GM12872 (cell line): ENCODE data around the gene CDKL2.

Experiments used
- CTCF ChIP-seq: IDR thresholded peaks from 3 replicates; pipeline ENCODE4 v1.5.1; 2011; ENCODE audit warnings: low read depth, mild to moderate bottlenecking, low read length, moderate library complexity; ENCODE audit not compliant: insufficient read depth

Gene CDKL2

DNA sequence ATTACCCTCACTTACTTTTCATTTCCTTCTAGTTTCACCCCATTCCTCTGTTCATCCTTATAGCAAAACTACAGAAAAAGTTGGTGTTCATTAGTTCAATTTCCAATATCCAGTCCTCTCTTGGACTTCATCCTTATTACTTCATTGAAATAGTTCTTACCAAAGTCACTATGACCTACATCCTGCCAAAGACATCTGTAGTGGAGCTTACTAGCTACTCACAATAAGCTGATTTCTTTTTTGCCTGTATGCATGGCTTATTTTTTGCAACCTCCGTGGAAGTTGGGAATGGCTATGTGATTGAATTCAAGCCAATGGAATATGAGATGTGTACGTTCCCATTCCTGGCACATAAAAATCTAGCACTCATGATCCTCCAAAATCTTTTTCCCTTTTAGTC is 4.6 kb upstream of the CDKL2 start:
- no peak for TF ChIP-seq CTCF

GRCh38 chr4:75634281-75634680 is 4.0 kb upstream of the CDKL2 start:
- no peak for TF ChIP-seq CTCF

- no peak for TF ChIP-seq CTCF
These were observed 3.5 kb upstream of the CDKL2 start for GRCh38 chr4:75633846-75634245.

DNA sequence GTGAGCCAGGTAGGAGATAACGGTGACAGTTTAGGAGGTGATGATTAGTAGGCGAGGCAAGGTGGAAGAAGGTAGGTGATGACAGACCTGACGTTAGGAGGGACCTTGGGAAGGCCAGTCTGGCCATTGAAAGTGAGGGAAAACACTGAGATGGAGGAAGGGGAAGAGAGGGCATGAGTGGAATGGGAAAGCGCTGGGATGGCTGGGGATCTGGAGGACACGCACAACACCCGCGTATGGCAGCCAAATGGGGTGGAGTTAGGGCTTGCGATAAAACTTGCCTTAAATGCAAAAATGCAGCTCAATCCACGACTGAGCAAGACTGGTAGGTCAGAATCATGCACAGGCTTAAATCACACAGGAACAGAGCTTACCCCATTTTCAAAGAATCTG is 605 bp upstream of the CDKL2 start:
- no peak for TF ChIP-seq CTCF

GRCh38 chr4:75629239-75629638 is 1.1 kb downstream of the CDKL2 start:
- no peak for TF ChIP-seq CTCF

- no peak for TF ChIP-seq CTCF
These were observed 7.3 kb downstream of the CDKL2 start for GRCh38 chr4:75623026-75623425.

GRCh38 chr4:75621715-75622114 is 8.6 kb downstream of the CDKL2 start:
- TF ChIP-seq CTCF: no peak

DNA sequence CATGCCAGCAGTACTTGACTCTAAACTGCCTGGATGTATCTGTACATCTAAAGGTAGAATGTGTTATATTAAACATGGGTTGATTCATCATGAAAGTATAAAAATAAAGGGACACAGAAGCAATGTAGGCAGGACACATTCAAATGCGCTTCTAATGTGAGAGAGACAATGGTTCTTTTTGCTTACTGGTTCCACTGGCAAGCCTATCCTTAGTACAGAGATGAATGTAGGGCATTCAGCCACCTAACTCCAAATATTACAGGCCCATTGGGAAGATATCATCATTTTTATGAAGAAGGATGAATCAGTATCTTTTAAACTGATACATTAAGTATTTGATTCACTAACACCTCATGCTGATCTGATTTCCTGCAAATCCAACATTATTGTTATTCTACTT is 18.0 kb downstream of the CDKL2 start:
- TF ChIP-seq CTCF: no peak
